ENCODE measurements around the gene NEGR1. TPM values are rescaled to one million over a fixed set of nuclear protein-coding genes. Genes with fewer than 3 reads are reported as not detected.

Gene NEGR1
- polyA plus RNA-seq, 4 donors, result 3.5 to 5.2 (median 4.1) TPM

- no peak for DNase-seq (ENCODE audit: low read depth in 4 of 4, low spot score in 3 of 4)
Observed at GRCh38 chr1:71522721-71523120, 759.6 kb downstream of the NEGR1 start.

GRCh38 chr1:71521655-71522264, 760.6 kb downstream of the NEGR1 start:
- DNase-seq (ENCODE audit: low read depth in 4 of 4, low spot score in 3 of 4), result peak in 2 of 4 donors; percentile 4 to 7

GRCh38 chr1:71511505-71511904, 770.8 kb downstream of the NEGR1 start:
- DNase-seq (ENCODE audit: low read depth in 4 of 4, low spot score in 3 of 4), result no peak

- no peak for DNase-seq (ENCODE audit: low read depth in 4 of 4, low spot score in 3 of 4)
Observed at GRCh38 chr1:71510725-71511124, 771.6 kb downstream of the NEGR1 start.

GRCh38 chr1:71509051-71509595, 773.2 kb downstream of the NEGR1 start:
- DNase-seq (ENCODE audit: low read depth in 4 of 4, low spot score in 3 of 4), result no peak

- no peak for DNase-seq (ENCODE audit: low read depth in 4 of 4, low spot score in 3 of 4)
Observed at GRCh38 chr1:71502006-71502405, 780.3 kb downstream of the NEGR1 start.

GRCh38 chr1:71498542-71498941, 783.8 kb downstream of the NEGR1 start:
- DNase-seq (ENCODE audit: low read depth in 4 of 4, low spot score in 3 of 4), result no peak

GRCh38 chr1:71494163-71494562, 788.2 kb downstream of the NEGR1 start:
- no peak for DNase-seq (ENCODE audit: low read depth in 4 of 4, low spot score in 3 of 4)

- DNase-seq (ENCODE audit: low read depth in 4 of 4, low spot score in 3 of 4), result no peak
Observed at GRCh38 chr1:71492298-71493041, 789.9 kb downstream of the NEGR1 start.

GRCh38 chr1:71490432-71490831, 791.9 kb downstream of the NEGR1 start:
- DNase-seq (ENCODE audit: low read depth in 4 of 4, low spot score in 3 of 4), result no peak

GRCh38 chr1:71488555-71489252, 793.6 kb downstream of the NEGR1 start:
- DNase-seq (ENCODE audit: low read depth in 4 of 4, low spot score in 3 of 4), result no peak

- no peak for DNase-seq (ENCODE audit: low read depth in 4 of 4, low spot score in 3 of 4)
Observed at GRCh38 chr1:71473331-71473730, 809.0 kb downstream of the NEGR1 start.

GRCh38 chr1:71465093-71465492, 817.2 kb downstream of the NEGR1 start:
- DNase-seq (ENCODE audit: low read depth in 4 of 4, low spot score in 3 of 4), result no peak

- no peak for DNase-seq (ENCODE audit: low read depth in 4 of 4, low spot score in 3 of 4)
Observed at GRCh38 chr1:71464016-71464415, 818.3 kb downstream of the NEGR1 start.

- DNase-seq (ENCODE audit: low read depth in 4 of 4, low spot score in 3 of 4), result no peak
Observed at GRCh38 chr1:71463144-71463543, 819.2 kb downstream of the NEGR1 start.

- DNase-seq (ENCODE audit: low read depth in 4 of 4, low spot score in 3 of 4), result no peak
Observed at GRCh38 chr1:71462247-71462646, 820.1 kb downstream of the NEGR1 start.

GRCh38 chr1:71461416-71461815, 820.9 kb downstream of the NEGR1 start:
- no peak for DNase-seq (ENCODE audit: low read depth in 4 of 4, low spot score in 3 of 4)

- DNase-seq (ENCODE audit: low read depth in 4 of 4, low spot score in 3 of 4), result no peak
Observed at GRCh38 chr1:71448444-71448843, 833.9 kb downstream of the NEGR1 start.

GRCh38 chr1:71438626-71439025, 843.7 kb downstream of the NEGR1 start:
- no peak for DNase-seq (ENCODE audit: low read depth in 4 of 4, low spot score in 3 of 4)

GRCh38 chr1:71435951-71436350, 846.4 kb downstream of the NEGR1 start:
- DNase-seq (ENCODE audit: low read depth in 4 of 4, low spot score in 3 of 4), result no peak

GRCh38 chr1:71434240-71434639, 848.1 kb downstream of the NEGR1 start:
- DNase-seq (ENCODE audit: low read depth in 4 of 4, low spot score in 3 of 4), result no peak

All from right renal pelvis (tissue), 4 donors.